ENCODE results near the gene CIDEC. TPM values are rescaled to one million over a fixed set of nuclear protein-coding genes. Genes with fewer than 3 reads are reported as not detected.
"Not testable (repeated sequence)": the region's sequence is repeated elsewhere in the genome, so short reads cannot be mapped to it uniquely, and the experiment has no call there.

CIDEC gene
- total RNA-seq, 1 donor from 2014 or later: not detected

GRCh38 chr3:9851383-9851782 is 28.7 kb downstream of the CIDEC start:
- intact Hi-C loops (cut with micrococcal nuclease): not testable (repeated sequence)

GRCh38 chr3:9848860-9849259 is 31.2 kb downstream of the CIDEC start:
- intact Hi-C loops (cut with micrococcal nuclease): loop anchor here (1.0 to 10.0 kb wide), 3 partner anchors 84 to 886 kb away; partner anchors contain the start of gene CRELD1

GRCh38 chr3:9847870-9848269 is 32.2 kb downstream of the CIDEC start:
- intact Hi-C loops (cut with micrococcal nuclease): loop anchor here (1.0 to 10.0 kb wide), 2 partner anchors 98 to 887 kb away; no protein-coding TSS in a partner anchor

GRCh38 chr3:9846931-9847488 is 33.0 kb downstream of the CIDEC start:
- intact Hi-C loops (cut with micrococcal nuclease): loop anchor here (10.0 kb wide), 1 partner anchor 888 kb away; no protein-coding TSS in a partner anchor

GRCh38 chr3:9846231-9846630 is 33.8 kb downstream of the CIDEC start:
- intact Hi-C loops (cut with micrococcal nuclease): loop anchor here (10.0 kb wide), 1 partner anchor 889 kb away; no protein-coding TSS in a partner anchor

GRCh38 chr3:9843715-9844438 is 36.2 kb downstream of the CIDEC start, which contains the start of gene RPUSD3:
Gene RPUSD3 (minus strand): TSS chr3:9844008. CDS start chr3:9843990, 18 bp downstream.
- intact Hi-C loops (cut with micrococcal nuclease): loop anchor here (1.0 to 10.0 kb wide), 16 partner anchors 35 to 1429 kb away; partner anchors contain the start of genes ARPC4, ATG7, BRK1 and BRPF1

- intact Hi-C loops (cut with micrococcal nuclease): loop anchor here (10.0 kb wide), 1 partner anchor 894 kb away; no protein-coding TSS in a partner anchor
Measured at GRCh38 chr3:9841015-9841414, 39.0 kb downstream of the CIDEC start.

- intact Hi-C loops (cut with micrococcal nuclease): no loop called here
Measured at GRCh38 chr3:9838856-9839255, 41.2 kb downstream of the CIDEC start.

GRCh38 chr3:9837701-9838582 is 42.1 kb downstream of the CIDEC start:
- intact Hi-C loops (cut with micrococcal nuclease): no loop called here

GRCh38 chr3:9834520-9835380 is 45.3 kb downstream of the CIDEC start:
- intact Hi-C loops (cut with micrococcal nuclease): no loop called here

- intact Hi-C loops (cut with micrococcal nuclease): no loop called here
Measured at GRCh38 chr3:9833078-9833477, 47.0 kb downstream of the CIDEC start.

GRCh38 chr3:9831253-9831652 is 48.8 kb downstream of the CIDEC start:
- intact Hi-C loops (cut with micrococcal nuclease): no loop called here

GRCh38 chr3:9828801-9829755 is 51.0 kb downstream of the CIDEC start:
- intact Hi-C loops (cut with micrococcal nuclease): no loop called here

GRCh38 chr3:9826815-9827573 is 53.1 kb downstream of the CIDEC start:
- intact Hi-C loops (cut with micrococcal nuclease): loop anchor here (1.0 kb wide), 1 partner anchor 119 kb away; no protein-coding TSS in a partner anchor

- intact Hi-C loops (cut with micrococcal nuclease): no loop called here
Measured at GRCh38 chr3:9825451-9826040, 54.5 kb downstream of the CIDEC start.

GRCh38 chr3:9820946-9821345 is 59.1 kb downstream of the CIDEC start:
- intact Hi-C loops (cut with micrococcal nuclease): no loop called here

- intact Hi-C loops (cut with micrococcal nuclease): no loop called here
Measured at GRCh38 chr3:9820543-9820942, 59.5 kb downstream of the CIDEC start.

GRCh38 chr3:9818666-9819335 is 61.3 kb downstream of the CIDEC start:
- intact Hi-C loops (cut with micrococcal nuclease): no loop called here
